Raji (cell line): ENCODE measurements around the gene RAD51B.

Experiments
- POLR2A ChIP-seq: IDR thresholded peaks from 2 replicates; pipeline ENCODE4 v1.6.1; 2011; ENCODE audit warnings: low read depth, low read length, control low read depth; ENCODE audit not compliant: insufficient read depth

RAD51B gene

GRCh38 chr14:68561531-68562007, 742.0 kb downstream of the RAD51B start:
- TF ChIP-seq POLR2A: no peak

GRCh38 chr14:68562911-68563250, 743.3 kb downstream of the RAD51B start:
- no peak for TF ChIP-seq POLR2A

GRCh38 chr14:68563251-68564131, 743.9 kb downstream of the RAD51B start:
- TF ChIP-seq POLR2A: no peak

GRCh38 chr14:68564191-68564825, 744.7 kb downstream of the RAD51B start:
- TF ChIP-seq POLR2A: no peak

GRCh38 chr14:68564826-68565759, 745.5 kb downstream of the RAD51B start:
- TF ChIP-seq POLR2A: no peak

GRCh38 chr14:68566075-68566474, 746.5 kb downstream of the RAD51B start:
- TF ChIP-seq POLR2A: no peak

GRCh38 chr14:68568907-68569897, 749.6 kb downstream of the RAD51B start:
- no peak for TF ChIP-seq POLR2A

- no peak for TF ChIP-seq POLR2A
Measured at GRCh38 chr14:68569970-68570409, 750.4 kb downstream of the RAD51B start.

GRCh38 chr14:68571114-68571591, 751.6 kb downstream of the RAD51B start:
- no peak for TF ChIP-seq POLR2A

- no peak for TF ChIP-seq POLR2A
Measured at GRCh38 chr14:68571928-68572525, 752.4 kb downstream of the RAD51B start.

- TF ChIP-seq POLR2A: no peak
Measured at GRCh38 chr14:68573126-68573525, 753.5 kb downstream of the RAD51B start.

- TF ChIP-seq POLR2A: no peak
Measured at GRCh38 chr14:68573722-68574121, 754.1 kb downstream of the RAD51B start.

- TF ChIP-seq POLR2A: no peak
Measured at GRCh38 chr14:68574461-68574860, 754.9 kb downstream of the RAD51B start.
